ENCODE measurements around the gene ZNF492. TPM values are rescaled to one million over a fixed set of nuclear protein-coding genes. Genes with fewer than 3 reads are reported as not detected.

Gene ZNF492
- total and polyA plus RNA-seq, 10 of the 15 experiments (the other 5 are each of a cell fraction or from before 2014, with no cell fraction given) = not detected

DNA sequence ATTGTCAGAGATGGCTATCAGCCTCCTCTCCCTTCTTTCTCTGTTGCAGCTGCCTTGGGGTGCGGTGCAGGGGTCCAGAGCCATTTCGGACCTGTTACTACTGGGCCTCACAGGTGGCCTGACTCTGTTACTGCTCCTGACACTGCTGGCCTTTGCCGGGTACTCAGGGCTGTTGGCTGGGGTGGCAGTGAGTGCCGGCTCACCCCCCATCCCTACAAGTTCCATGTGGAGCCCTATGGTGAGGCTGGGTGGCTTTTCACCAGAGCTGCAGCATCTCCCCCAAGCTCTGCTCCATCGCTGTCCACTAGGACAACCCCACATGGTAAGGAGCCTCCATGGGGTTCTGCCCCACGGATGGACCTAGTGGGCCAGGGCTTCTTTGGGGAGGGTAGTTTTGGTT lies 13.7 kb upstream of the ZNF492 start (continued):
- TF ChIP-seq, protein P1, sequence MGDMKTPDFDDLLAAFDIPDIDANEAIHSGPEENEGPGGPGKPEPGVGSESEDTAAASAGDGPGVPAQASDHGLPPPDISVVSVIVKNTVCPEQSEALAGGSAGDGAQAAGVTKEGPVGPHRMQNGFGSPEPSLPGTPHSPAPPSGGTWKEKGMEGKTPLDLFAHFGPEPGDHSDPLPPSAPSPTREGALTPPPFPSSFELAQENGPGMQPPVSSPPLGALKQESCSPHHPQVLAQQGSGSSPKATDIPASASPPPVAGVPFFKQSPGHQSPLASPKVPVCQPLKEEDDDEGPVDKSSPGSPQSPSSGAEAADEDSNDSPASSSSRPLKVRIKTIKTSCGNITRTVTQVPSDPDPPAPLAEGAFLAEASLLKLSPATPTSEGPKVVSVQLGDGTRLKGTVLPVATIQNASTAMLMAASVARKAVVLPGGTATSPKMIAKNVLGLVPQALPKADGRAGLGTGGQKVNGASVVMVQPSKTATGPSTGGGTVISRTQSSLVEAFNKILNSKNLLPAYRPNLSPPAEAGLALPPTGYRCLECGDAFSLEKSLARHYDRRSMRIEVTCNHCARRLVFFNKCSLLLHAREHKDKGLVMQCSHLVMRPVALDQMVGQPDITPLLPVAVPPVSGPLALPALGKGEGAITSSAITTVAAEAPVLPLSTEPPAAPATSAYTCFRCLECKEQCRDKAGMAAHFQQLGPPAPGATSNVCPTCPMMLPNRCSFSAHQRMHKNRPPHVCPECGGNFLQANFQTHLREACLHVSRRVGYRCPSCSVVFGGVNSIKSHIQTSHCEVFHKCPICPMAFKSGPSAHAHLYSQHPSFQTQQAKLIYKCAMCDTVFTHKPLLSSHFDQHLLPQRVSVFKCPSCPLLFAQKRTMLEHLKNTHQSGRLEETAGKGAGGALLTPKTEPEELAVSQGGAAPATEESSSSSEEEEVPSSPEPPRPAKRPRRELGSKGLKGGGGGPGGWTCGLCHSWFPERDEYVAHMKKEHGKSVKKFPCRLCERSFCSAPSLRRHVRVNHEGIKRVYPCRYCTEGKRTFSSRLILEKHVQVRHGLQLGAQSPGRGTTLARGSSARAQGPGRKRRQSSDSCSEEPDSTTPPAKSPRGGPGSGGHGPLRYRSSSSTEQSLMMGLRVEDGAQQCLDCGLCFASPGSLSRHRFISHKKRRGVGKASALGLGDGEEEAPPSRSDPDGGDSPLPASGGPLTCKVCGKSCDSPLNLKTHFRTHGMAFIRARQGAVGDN (IDR thresholded peaks at IDR 0.05) = no peak
- TF ChIP-seq TCF12 (IDR thresholded peaks at IDR 0.05; ENCODE audit: low read depth, low read length) (no peak), NFIC (IDR thresholded peaks at IDR 0.05; ENCODE audit: low read depth, low read length) (no peak), CREB1 (IDR thresholded peaks at IDR 0.05; ENCODE audit: low read depth) (no peak)

DNA sequence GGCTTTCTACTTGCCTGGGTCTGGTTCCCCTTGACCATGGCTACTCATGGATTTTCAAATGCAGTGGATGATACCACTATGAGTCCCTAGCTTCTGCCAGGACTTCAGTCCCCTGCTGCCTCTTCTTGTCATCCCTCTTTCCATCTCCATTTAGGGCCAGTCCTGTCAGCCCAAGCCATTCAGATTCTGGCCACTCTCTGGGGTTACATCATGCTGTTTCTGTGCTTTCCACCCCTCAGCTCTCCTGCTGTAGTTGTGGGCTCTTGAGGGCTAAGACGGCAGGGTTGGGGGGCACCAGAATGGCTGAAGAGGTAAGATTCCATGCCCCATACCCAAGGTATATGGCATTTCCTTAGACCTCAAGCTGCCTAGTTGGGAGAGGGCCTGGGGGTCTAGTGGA lies 13.2 kb upstream of the ZNF492 start:
- POLR2A ChIA-PET = no interaction called here
- no peak overlapping the region for H3K9ac ChIP-seq (ENCODE audit: control insufficient read depth, insufficient read depth, low read length)
- CTCF ChIA-PET = no interaction called here
- DNase-seq (ENCODE audit: low read depth, low spot score) (no peak), FAIRE-seq (no peak), ATAC-seq (no peak)
- no peaks in the 10 kb centered on the region for H3K4me1 ChIP-seq (ENCODE audit: control insufficient read depth, insufficient read depth, low read length)
- no peak overlapping the region for H2AFZ ChIP-seq (ENCODE audit: control insufficient read depth, low read depth, low read length)
- intact Hi-C loops (cut with micrococcal nuclease; ENCODE audit: unreplicated experiment) = no loop called here
- SMC1A ChIA-PET (ENCODE audit: uncharacterized antibody, unreplicated experiment) = no interaction called here
- H3K36me3 ChIP-seq (ENCODE audit: control insufficient read depth in 2 of 2, insufficient read depth in 2 of 2, low read length in 1 of 2) = no peaks in the 10 kb centered on the region
- H3K9me3 ChIP-seq (replicated peaks; ENCODE audit: control insufficient read depth, insufficient read depth, low read length) = no peaks in the 10 kb centered on the region; the same call in 2 of the 3 replicates
- RAD21 ChIA-PET (ENCODE audit: unreplicated experiment) = no interaction called here
- H3K79me2 ChIP-seq (ENCODE audit: control insufficient read depth, insufficient read depth, low read length) = no peaks in the 10 kb centered on the region
- H3K27ac ChIP-seq (ENCODE audit: control insufficient read depth, insufficient read depth) = no peak overlapping the region
- no peak overlapping the region for H3K4me3 ChIP-seq
- no TSS peak for BruUV-seq (replicated peaks)
- no peak for TF ChIP-seq ZZZ3 (IDR thresholded peaks at IDR 0.05; ENCODE audit: control insufficient read depth, insufficient read length, low read depth)
- TF ChIP-seq, protein P2, sequence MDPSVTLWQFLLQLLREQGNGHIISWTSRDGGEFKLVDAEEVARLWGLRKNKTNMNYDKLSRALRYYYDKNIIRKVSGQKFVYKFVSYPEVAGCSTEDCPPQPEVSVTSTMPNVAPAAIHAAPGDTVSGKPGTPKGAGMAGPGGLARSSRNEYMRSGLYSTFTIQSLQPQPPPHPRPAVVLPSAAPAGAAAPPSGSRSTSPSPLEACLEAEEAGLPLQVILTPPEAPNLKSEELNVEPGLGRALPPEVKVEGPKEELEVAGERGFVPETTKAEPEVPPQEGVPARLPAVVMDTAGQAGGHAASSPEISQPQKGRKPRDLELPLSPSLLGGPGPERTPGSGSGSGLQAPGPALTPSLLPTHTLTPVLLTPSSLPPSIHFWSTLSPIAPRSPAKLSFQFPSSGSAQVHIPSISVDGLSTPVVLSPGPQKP (IDR thresholded peaks at IDR 0.05; ENCODE audit: low read depth, low read length) = no peak
- no peak for TF ChIP-seq TCF12 (IDR thresholded peaks at IDR 0.05; ENCODE audit: low read depth, low read length)
- TF ChIP-seq HDGF (IDR thresholded peaks at IDR 0.05) = no peak
- TF ChIP-seq, protein P3, sequence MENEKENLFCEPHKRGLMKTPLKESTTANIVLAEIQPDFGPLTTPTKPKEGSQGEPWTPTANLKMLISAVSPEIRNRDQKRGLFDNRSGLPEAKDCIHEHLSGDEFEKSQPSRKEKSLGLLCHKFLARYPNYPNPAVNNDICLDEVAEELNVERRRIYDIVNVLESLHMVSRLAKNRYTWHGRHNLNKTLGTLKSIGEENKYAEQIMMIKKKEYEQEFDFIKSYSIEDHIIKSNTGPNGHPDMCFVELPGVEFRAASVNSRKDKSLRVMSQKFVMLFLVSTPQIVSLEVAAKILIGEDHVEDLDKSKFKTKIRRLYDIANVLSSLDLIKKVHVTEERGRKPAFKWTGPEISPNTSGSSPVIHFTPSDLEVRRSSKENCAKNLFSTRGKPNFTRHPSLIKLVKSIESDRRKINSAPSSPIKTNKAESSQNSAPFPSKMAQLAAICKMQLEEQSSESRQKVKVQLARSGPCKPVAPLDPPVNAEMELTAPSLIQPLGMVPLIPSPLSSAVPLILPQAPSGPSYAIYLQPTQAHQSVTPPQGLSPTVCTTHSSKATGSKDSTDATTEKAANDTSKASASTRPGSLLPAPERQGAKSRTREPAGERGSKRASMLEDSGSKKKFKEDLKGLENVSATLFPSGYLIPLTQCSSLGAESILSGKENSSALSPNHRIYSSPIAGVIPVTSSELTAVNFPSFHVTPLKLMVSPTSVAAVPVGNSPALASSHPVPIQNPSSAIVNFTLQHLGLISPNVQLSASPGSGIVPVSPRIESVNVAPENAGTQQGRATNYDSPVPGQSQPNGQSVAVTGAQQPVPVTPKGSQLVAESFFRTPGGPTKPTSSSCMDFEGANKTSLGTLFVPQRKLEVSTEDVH (IDR thresholded peaks at IDR 0.05; ENCODE audit: low read depth, partially characterized antibody) = no peak
- no peak for TF ChIP-seq EED (IDR thresholded peaks at IDR 0.05; ENCODE audit: low read depth)
- TF ChIP-seq ZSCAN29 (IDR thresholded peaks at IDR 0.05) = no peak
- no peak for TF ChIP-seq SMAD1 (IDR thresholded peaks at IDR 0.05; ENCODE audit: low read depth, partially characterized antibody)
- no peaks in the 10 kb centered on the region for H4K20me1 ChIP-seq (ENCODE audit: control insufficient read depth, insufficient read depth)
- H3K27me3 ChIP-seq (replicated peaks in 1 of 2; ENCODE audit: control insufficient read depth in 2 of 2, insufficient read depth in 2 of 2, low read length in 1 of 2) = no peaks in the 10 kb centered on the region
- no peak overlapping the region for H3K4me2 ChIP-seq (ENCODE audit: control insufficient read depth, insufficient read depth)
- WGBS (ENCODE audit: insufficient coverage, insufficient replicate concordance, low lambda C conversion rate, missing lambda C conversion rate) = 0% methylated on average over 1 of the region's 1 CpG
- in situ Hi-C loops (cut with MboI) = no loop called here
